ENCODE data around the gene RCCD1.

RCCD1 gene

DNA sequence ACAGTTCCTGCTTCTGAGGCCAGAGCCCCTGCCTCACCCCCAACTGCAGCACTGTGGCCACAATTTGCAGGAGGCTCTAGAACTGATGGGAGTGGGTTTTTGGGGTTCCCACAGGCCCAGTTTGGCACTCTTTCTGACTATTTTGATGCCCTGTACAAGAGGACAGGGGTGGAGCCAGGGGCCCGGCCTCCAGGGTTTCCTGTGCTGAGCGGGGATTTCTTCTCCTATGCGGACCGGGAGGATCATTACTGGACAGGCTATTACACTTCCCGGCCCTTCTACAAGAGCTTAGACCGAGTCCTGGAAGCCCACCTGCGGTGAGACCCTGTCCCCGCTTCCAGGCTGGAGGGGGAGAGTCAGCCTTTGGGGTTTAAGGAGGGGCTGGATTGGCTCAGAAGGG lies 44.7 kb upstream of the RCCD1 start:
- no peak overlapping the region for H3K4me3 ChIP-seq (ENCODE audit: control insufficient read depth, low read depth, low read length)
- DNase-seq (ENCODE audit: low read depth), result no peak
- TF ChIP-seq, protein P1, sequence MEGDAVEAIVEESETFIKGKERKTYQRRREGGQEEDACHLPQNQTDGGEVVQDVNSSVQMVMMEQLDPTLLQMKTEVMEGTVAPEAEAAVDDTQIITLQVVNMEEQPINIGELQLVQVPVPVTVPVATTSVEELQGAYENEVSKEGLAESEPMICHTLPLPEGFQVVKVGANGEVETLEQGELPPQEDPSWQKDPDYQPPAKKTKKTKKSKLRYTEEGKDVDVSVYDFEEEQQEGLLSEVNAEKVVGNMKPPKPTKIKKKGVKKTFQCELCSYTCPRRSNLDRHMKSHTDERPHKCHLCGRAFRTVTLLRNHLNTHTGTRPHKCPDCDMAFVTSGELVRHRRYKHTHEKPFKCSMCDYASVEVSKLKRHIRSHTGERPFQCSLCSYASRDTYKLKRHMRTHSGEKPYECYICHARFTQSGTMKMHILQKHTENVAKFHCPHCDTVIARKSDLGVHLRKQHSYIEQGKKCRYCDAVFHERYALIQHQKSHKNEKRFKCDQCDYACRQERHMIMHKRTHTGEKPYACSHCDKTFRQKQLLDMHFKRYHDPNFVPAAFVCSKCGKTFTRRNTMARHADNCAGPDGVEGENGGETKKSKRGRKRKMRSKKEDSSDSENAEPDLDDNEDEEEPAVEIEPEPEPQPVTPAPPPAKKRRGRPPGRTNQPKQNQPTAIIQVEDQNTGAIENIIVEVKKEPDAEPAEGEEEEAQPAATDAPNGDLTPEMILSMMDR (conservative IDR thresholded peaks at IDR 0.05; ENCODE audit: control insufficient read depth, insufficient read depth, low read depth, low read length), result no peak

DNA sequence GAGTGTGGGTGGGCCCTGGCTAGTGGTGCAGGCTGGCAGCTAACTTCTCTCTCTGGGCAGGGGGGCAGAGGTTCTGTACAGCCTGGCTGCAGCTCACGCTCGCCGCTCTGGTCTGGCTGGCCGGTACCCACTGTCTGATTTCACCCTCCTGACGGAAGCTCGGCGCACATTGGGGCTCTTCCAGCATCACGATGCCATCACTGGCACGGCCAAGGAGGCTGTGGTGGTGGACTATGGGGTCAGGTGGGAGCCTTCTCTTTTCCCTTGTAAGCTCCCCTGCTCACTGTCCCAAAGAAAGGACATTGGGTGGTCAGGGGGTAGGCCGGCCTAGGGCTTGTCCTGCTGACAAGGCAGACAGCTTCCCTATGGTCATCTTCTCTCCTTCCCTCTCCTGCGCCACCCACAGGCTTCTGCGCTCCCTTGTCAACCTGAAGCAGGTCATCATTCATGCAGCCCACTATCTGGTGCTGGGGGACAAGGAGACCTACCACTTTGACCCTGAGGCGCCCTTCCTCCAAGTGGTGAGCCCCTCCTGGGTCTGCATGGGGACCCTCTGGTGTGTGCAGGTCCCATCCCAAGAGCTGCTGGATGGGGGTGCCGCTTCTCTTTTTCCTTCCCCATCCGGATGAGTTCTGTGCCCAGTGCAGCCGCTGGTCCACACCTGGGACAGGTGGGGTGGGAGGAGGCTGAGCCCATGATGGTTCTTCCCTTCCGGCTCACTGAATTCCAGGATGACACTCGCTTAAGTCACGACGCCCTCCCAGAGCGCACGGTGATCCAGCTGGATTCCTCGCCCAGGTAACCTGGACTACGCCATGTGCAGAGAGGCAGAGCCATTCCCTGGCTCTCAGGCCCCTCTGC lies 44.0 kb upstream of the RCCD1 start:
- no peak overlapping the region for H3K4me3 ChIP-seq (ENCODE audit: control insufficient read depth, low read depth, low read length)
- TF ChIP-seq, protein P1 (conservative IDR thresholded peaks at IDR 0.05; ENCODE audit: control insufficient read depth, insufficient read depth, low read depth, low read length), result no peak
- no peak for DNase-seq (ENCODE audit: low read depth)

DNA sequence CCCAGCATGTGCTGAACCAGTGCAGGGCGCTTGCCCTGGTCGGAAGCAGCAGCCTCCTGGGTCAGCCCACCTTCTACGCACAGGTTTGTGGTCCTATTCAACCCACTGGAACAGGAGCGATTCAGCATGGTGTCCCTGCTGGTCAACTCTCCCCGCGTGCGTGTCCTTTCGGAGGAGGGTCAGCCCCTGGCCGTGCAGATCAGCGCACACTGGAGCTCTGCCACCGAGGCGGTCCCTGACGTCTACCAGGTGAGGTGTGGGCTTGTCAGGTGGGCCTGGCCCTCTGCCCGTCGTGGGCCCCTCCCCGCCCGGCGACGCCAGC lies 43.4 kb upstream of the RCCD1 start:
- DNase-seq (ENCODE audit: low read depth), result no peak
- no peak overlapping the region for H3K4me3 ChIP-seq (ENCODE audit: control insufficient read depth, low read depth, low read length)
- TF ChIP-seq, protein P1 (conservative IDR thresholded peaks at IDR 0.05; ENCODE audit: control insufficient read depth, insufficient read depth, low read depth, low read length), result no peak

DNA sequence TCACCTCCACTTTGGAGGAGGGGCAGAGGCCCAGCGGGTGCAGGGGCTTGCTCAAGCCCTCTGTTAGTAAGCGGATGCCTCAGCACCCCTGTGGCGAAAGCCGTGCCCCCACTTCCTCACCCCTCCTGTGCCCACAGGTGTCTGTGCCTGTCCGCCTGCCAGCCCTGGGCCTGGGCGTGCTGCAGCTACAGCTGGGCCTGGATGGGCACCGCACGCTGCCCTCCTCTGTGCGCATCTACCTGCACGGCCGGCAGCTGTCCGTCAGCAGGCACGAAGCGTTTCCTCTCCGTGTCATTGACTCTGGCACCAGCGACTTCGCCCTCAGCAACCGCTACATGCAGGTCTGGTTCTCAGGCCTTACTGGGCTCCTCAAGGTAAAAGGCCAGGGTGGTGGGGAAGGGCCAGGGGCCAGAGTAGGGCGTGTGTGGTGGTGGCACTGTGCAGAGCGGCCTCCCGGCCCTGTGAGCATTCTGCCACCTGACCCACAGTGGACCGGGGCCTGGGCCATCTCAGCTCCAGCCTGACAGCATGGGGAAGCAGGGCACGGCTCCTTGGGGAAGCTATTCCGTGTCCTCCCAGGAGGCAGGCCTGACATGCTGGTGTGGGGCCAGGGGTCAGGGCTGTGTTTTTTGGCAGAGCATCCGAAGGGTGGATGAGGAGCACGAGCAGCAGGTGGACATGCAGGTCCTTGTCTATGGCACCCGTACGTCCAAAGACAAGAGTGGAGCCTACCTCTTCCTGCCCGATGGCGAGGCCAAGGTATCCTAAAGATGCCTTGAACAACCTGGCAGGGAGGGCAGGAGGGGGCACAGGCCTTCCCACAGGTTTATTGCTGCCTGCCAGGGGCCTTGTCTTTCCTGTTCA lies 42.5 kb upstream of the RCCD1 start:
- DNase-seq (ENCODE audit: low read depth), result no peak
- TF ChIP-seq, protein P1 (conservative IDR thresholded peaks at IDR 0.05; ENCODE audit: control insufficient read depth, insufficient read depth, low read depth, low read length), result no peak
- H3K4me3 ChIP-seq (ENCODE audit: control insufficient read depth, low read depth, low read length), result no peak overlapping the region

DNA sequence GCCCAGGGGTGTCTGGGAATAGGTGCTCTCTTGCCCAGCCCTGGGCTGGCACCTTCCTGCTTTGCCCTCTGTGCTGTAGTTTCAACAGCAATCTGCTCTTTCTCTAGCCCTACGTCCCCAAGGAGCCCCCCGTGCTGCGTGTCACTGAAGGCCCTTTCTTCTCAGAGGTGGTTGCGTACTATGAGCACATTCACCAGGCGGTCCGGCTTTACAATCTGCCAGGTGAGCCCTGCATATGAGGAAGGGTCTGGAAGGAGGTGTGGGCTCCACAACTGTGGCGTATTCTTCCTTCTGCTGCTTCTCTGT lies 42.0 kb upstream of the RCCD1 start:
- H3K4me3 ChIP-seq (ENCODE audit: control insufficient read depth, low read depth, low read length), result no peak overlapping the region
- TF ChIP-seq, protein P1 (conservative IDR thresholded peaks at IDR 0.05; ENCODE audit: control insufficient read depth, insufficient read depth, low read depth, low read length), result no peak
- DNase-seq (ENCODE audit: low read depth), result no peak

DNA sequence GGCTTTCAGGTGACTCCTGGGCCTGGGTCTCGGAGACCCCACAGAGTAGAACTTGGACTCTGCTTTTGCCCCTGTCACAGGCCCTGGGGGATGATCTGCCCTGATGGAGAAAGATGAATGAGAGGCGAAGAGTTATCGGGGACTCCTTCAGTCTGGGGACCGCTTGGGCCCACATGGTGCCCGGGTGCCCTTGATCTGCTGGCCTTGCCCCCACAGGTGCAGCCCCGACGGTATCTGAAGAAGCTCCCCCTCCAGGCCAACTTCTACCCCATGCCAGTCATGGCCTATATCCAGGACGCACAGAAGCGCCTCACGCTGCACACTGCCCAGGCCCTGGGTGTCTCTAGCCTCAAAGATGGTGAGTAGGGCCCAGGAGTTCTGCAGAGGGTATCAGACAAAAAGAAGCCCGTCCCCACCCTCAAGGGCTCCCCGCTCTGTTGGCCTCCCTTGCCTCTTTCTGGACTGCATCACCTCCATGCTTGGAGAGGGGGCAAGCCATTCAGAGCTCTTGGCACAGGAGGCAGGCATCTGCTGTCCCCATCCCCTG lies 41.2 kb upstream of the RCCD1 start:
- TF ChIP-seq, protein P1 (conservative IDR thresholded peaks at IDR 0.05; ENCODE audit: control insufficient read depth, insufficient read depth, low read depth, low read length), result no peak
- no peak overlapping the region for H3K4me3 ChIP-seq (ENCODE audit: control insufficient read depth, low read depth, low read length)
- DNase-seq (ENCODE audit: low read depth), result no peak

Data from fibroblast of mammary gland (primary cell).